ENCODE data around the gene CMAS. TPM values are rescaled to one million over a fixed set of nuclear protein-coding genes. Genes with fewer than 3 reads are reported as not detected.

Gene CMAS
- total RNA-seq, 1 donor from 2014 or later = 37.9 TPM

- Mint-ChIP-seq H3K36me3 (ENCODE audit: low read depth, unreplicated experiment) (no peaks in the 10 kb centered on the region), H3K9me3 (ENCODE audit: unreplicated experiment) (peaks cover 5% of the 10 kb centered on the region), H3K27me3 (ENCODE audit: low read depth, unreplicated experiment) (peaks cover 2% of the 10 kb centered on the region), H3K27ac (ENCODE audit: unreplicated experiment) (peak overlapping the region; percentile 86), H3K4me1 (ENCODE audit: low read depth, unreplicated experiment) (peaks cover 12% of the 10 kb centered on the region), H3K4me3 (ENCODE audit: unreplicated experiment) (no peak overlapping the region)
- DNase-seq (ENCODE audit: low read depth) = peak; percentile 93
- H3K4me1 ChIP-seq (ENCODE audit: insufficient read depth, low read length) = peaks cover 8% of the 10 kb centered on the region
- no peaks in the 10 kb centered on the region for H3K27me3 ChIP-seq (ENCODE audit: insufficient read depth, low read length)
- no peak overlapping the region for H3K27ac ChIP-seq (ENCODE audit: low read depth, low read length)
- H4K20me1 ChIP-seq (ENCODE audit: insufficient read depth, low read length) = no peaks in the 10 kb centered on the region
- TF ChIP-seq, protein P1, sequence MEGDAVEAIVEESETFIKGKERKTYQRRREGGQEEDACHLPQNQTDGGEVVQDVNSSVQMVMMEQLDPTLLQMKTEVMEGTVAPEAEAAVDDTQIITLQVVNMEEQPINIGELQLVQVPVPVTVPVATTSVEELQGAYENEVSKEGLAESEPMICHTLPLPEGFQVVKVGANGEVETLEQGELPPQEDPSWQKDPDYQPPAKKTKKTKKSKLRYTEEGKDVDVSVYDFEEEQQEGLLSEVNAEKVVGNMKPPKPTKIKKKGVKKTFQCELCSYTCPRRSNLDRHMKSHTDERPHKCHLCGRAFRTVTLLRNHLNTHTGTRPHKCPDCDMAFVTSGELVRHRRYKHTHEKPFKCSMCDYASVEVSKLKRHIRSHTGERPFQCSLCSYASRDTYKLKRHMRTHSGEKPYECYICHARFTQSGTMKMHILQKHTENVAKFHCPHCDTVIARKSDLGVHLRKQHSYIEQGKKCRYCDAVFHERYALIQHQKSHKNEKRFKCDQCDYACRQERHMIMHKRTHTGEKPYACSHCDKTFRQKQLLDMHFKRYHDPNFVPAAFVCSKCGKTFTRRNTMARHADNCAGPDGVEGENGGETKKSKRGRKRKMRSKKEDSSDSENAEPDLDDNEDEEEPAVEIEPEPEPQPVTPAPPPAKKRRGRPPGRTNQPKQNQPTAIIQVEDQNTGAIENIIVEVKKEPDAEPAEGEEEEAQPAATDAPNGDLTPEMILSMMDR (IDR thresholded peaks at IDR 0.05; ENCODE audit: insufficient read depth, low read depth, low read length) = no peak
- TF ChIP-seq EZH2 (IDR thresholded peaks at IDR 0.05; ENCODE audit: insufficient read depth, low read length) = peak; percentile 13
- peak overlapping the region; percentile 47 for H2AFZ ChIP-seq (ENCODE audit: low read depth, low read length)
- peak overlapping the region; percentile 36 for H3K4me2 ChIP-seq (ENCODE audit: low read length)
- peak overlapping the region; percentile 18 for H3K9ac ChIP-seq (ENCODE audit: low read length)
- H3K4me3 ChIP-seq (ENCODE audit: insufficient read depth, low read depth, low read length) = no peak overlapping the region
- H3K36me3 ChIP-seq (ENCODE audit: insufficient read depth, low read length) = no peaks in the 10 kb centered on the region
- H3K9me3 ChIP-seq (ENCODE audit: insufficient read depth, low read depth, low read length) = peaks cover 2% of the 10 kb centered on the region
- H3K79me2 ChIP-seq (ENCODE audit: insufficient read depth, low read length) = no peaks in the 10 kb centered on the region
- FAIRE-seq = peak; percentile 39
Measured at GRCh38 chr12:22101749-22102243, 55.8 kb downstream of the CMAS start.

DNA sequence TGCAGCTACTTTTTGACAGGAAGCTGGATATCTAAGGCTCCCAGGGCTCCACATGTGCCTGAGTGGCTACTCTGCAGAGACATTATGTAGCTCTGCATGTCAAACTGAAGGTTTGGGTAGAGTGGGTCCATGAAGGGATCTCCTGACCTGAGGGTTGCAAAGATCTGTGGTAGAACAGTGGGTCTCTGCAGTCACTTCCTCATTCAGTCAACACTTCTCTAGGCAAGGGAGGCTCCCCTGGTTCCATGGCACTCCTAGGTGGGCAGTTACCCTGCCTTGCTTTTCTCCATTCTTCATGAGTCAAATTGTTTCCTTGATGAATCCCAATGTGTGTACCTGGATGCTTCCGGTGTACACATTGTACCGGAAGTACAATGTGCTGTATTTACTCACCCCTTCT, 57.4 kb downstream of the CMAS start:
- Histone ChIP-seq H3K27me3 (ENCODE audit: insufficient read depth, low read length) (no peaks in the 10 kb centered on the region), H3K4me3 (ENCODE audit: insufficient read depth, low read depth, low read length) (no peak overlapping the region), H3K79me2 (ENCODE audit: insufficient read depth, low read length) (no peaks in the 10 kb centered on the region), H3K9ac (ENCODE audit: low read length) (no peak overlapping the region), H3K36me3 (ENCODE audit: insufficient read depth, low read length) (no peaks in the 10 kb centered on the region), H2AFZ (ENCODE audit: low read depth, low read length) (no peak overlapping the region), H4K20me1 (ENCODE audit: insufficient read depth, low read length) (no peaks in the 10 kb centered on the region), H3K9me3 (ENCODE audit: insufficient read depth, low read depth, low read length) (peaks cover 3% of the 10 kb centered on the region), H3K4me2 (ENCODE audit: low read length) (no peak overlapping the region), H3K27ac (ENCODE audit: low read depth, low read length) (no peak overlapping the region), H3K4me1 (ENCODE audit: insufficient read depth, low read length) (peaks cover 8% of the 10 kb centered on the region)
- Mint-ChIP-seq H3K9me3 (ENCODE audit: unreplicated experiment) (peaks cover 3% of the 10 kb centered on the region), H3K4me3 (ENCODE audit: unreplicated experiment) (no peak overlapping the region), H3K36me3 (ENCODE audit: low read depth, unreplicated experiment) (no peaks in the 10 kb centered on the region), H3K4me1 (ENCODE audit: low read depth, unreplicated experiment) (peaks cover 12% of the 10 kb centered on the region), H3K27ac (ENCODE audit: unreplicated experiment) (no peak overlapping the region), H3K27me3 (ENCODE audit: low read depth, unreplicated experiment) (peaks cover 2% of the 10 kb centered on the region)
- DNase-seq (ENCODE audit: low read depth) (no peak), FAIRE-seq (no peak)
- TF ChIP-seq, protein P1 (IDR thresholded peaks at IDR 0.05; ENCODE audit: insufficient read depth, low read depth, low read length) = no peak
- TF ChIP-seq EZH2 (IDR thresholded peaks at IDR 0.05; ENCODE audit: insufficient read depth, low read length) = no peak

DNA sequence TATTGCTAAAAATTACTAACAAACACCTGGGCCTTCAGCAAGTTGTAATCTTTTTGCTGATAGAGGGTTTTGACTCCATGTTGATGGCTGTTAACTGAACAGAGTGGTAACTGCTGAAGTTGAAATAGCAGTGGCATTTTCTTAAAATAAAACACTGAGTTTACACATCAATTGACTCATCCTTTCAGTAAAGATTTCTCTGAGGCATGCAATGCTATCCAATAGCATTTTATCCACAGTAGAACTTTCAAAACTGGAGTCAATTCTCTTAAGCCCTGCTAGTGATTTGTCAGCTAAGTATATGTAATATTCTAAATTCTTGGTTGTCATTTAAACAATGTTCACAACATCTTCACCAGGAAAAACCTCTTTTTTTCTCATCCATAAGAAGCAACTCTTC, 59.5 kb downstream of the CMAS start:
- Mint-ChIP-seq H3K4me1 (ENCODE audit: low read depth, unreplicated experiment) (peaks cover 12% of the 10 kb centered on the region), H3K27ac (ENCODE audit: unreplicated experiment) (no peak overlapping the region), H3K4me3 (ENCODE audit: unreplicated experiment) (no peak overlapping the region), H3K36me3 (ENCODE audit: low read depth, unreplicated experiment) (no peaks in the 10 kb centered on the region), H3K27me3 (ENCODE audit: low read depth, unreplicated experiment) (peaks cover 2% of the 10 kb centered on the region), H3K9me3 (ENCODE audit: unreplicated experiment) (peaks cover 4% of the 10 kb centered on the region)
- no peak overlapping the region for H2AFZ ChIP-seq (ENCODE audit: low read depth, low read length)
- no peaks in the 10 kb centered on the region for H3K36me3 ChIP-seq (ENCODE audit: insufficient read depth, low read length)
- H3K9me3 ChIP-seq (ENCODE audit: insufficient read depth, low read depth, low read length) = peaks cover 3% of the 10 kb centered on the region
- no peak overlapping the region for H3K9ac ChIP-seq (ENCODE audit: low read length)
- H3K27me3 ChIP-seq (ENCODE audit: insufficient read depth, low read length) = no peaks in the 10 kb centered on the region
- FAIRE-seq (no peak), DNase-seq (ENCODE audit: low read depth) (no peak)
- no peak overlapping the region for H3K4me3 ChIP-seq (ENCODE audit: insufficient read depth, low read depth, low read length)
- no peak for TF ChIP-seq EZH2 (IDR thresholded peaks at IDR 0.05; ENCODE audit: insufficient read depth, low read length)
- H3K79me2 ChIP-seq (ENCODE audit: insufficient read depth, low read length) = no peaks in the 10 kb centered on the region
- H3K27ac ChIP-seq (ENCODE audit: low read depth, low read length) = no peak overlapping the region
- H4K20me1 ChIP-seq (ENCODE audit: insufficient read depth, low read length) = no peaks in the 10 kb centered on the region
- peaks cover 8% of the 10 kb centered on the region for H3K4me1 ChIP-seq (ENCODE audit: insufficient read depth, low read length)
- H3K4me2 ChIP-seq (ENCODE audit: low read length) = no peak overlapping the region

Measured in astrocyte (in vitro differentiated cells and primary cell).